Measurements from ENCODE around the gene PACS2. TPM values are rescaled to one million over a fixed set of nuclear protein-coding genes. Genes with fewer than 3 reads are reported as not detected.
A peak's percentile ranks its signal among the peaks of the same experiment; 100 is the strongest.
"Not testable (repeated sequence)": the region's sequence is repeated elsewhere in the genome, so short reads cannot be mapped to it uniquely, and the experiment has no call there.

PACS2 gene
- total RNA-seq, 2 experiments from 2014 or later, result 21.1 to 22.2 TPM

- H3K36me3 Mint-ChIP-seq, result no peaks in the 10 kb centered on the region
- no peaks in the 10 kb centered on the region for H3K4me1 Mint-ChIP-seq
- H3K27me3 Mint-ChIP-seq, result no peaks in the 10 kb centered on the region
- no peaks in the 10 kb centered on the region for H3K9me3 Mint-ChIP-seq
- no peak for DNase-seq
- no peak overlapping the region for H3K27ac Mint-ChIP-seq
- no peak overlapping the region for H3K4me3 Mint-ChIP-seq
Observed at GRCh38 chr14:105355049-105355575, 40.6 kb downstream of the PACS2 start.

- Mint-ChIP-seq H3K27ac (no peak overlapping the region), H3K4me3 (no peak overlapping the region), H3K27me3 (no peaks in the 10 kb centered on the region), H3K36me3 (no peaks in the 10 kb centered on the region), H3K9me3 (no peaks in the 10 kb centered on the region), H3K4me1 (no peaks in the 10 kb centered on the region)
- DNase-seq, result no peak
Observed at GRCh38 chr14:105355850-105356604, 41.5 kb downstream of the PACS2 start.

- H3K36me3 Mint-ChIP-seq, result no peaks in the 10 kb centered on the region
- no peak overlapping the region for H3K4me3 Mint-ChIP-seq
- no peak overlapping the region for H3K27ac Mint-ChIP-seq
- DNase-seq, result no peak
- no peaks in the 10 kb centered on the region for H3K27me3 Mint-ChIP-seq
- H3K9me3 Mint-ChIP-seq, result no peaks in the 10 kb centered on the region
- H3K4me1 Mint-ChIP-seq, result no peaks in the 10 kb centered on the region
Observed at GRCh38 chr14:105356927-105357326, 42.4 kb downstream of the PACS2 start.

- Mint-ChIP-seq H3K27me3 (no peaks in the 10 kb centered on the region), H3K9me3 (no peaks in the 10 kb centered on the region), H3K4me1 (peaks cover under 1% of the 10 kb centered on the region)
Observed at GRCh38 chr14:105357626-105358025, 43.1 kb downstream of the PACS2 start.

GRCh38 chr14:105358140-105358846 is 43.7 kb downstream of the PACS2 start:
- Mint-ChIP-seq H3K36me3 (no peaks in the 10 kb centered on the region), H3K9me3 (no peaks in the 10 kb centered on the region), H3K4me1 (peaks cover 4% of the 10 kb centered on the region), H3K27ac (no peak overlapping the region), H3K4me3 (no peak overlapping the region), H3K27me3 (no peaks in the 10 kb centered on the region)
- no peak for DNase-seq

More at GRCh38 chr14:105357626-105358025, 43.1 kb downstream of the PACS2 start:
- no peak overlapping the region for H3K4me3 Mint-ChIP-seq
- no peak for DNase-seq
- no peak overlapping the region for H3K27ac Mint-ChIP-seq
- no peaks in the 10 kb centered on the region for H3K36me3 Mint-ChIP-seq

- H3K36me3 Mint-ChIP-seq, result no peaks in the 10 kb centered on the region
- no peak for DNase-seq
- no peak overlapping the region for H3K27ac Mint-ChIP-seq
- H3K27me3 Mint-ChIP-seq, result no peaks in the 10 kb centered on the region
- no peak overlapping the region for H3K4me3 Mint-ChIP-seq
- H3K4me1 Mint-ChIP-seq, result peaks cover 10% of the 10 kb centered on the region
- no peaks in the 10 kb centered on the region for H3K9me3 Mint-ChIP-seq
Observed at GRCh38 chr14:105358943-105359342, 44.4 kb downstream of the PACS2 start.

GRCh38 chr14:105361412-105361811 is 46.9 kb downstream of the PACS2 start:
- not testable (repeated sequence) for H3K4me3 Mint-ChIP-seq

GRCh38 chr14:105363847-105364708 is 49.5 kb downstream of the PACS2 start:
- H3K9me3 Mint-ChIP-seq, result no peaks in the 10 kb centered on the region
- H3K27ac Mint-ChIP-seq, result peak overlapping the region; percentile 39
- H3K4me1 Mint-ChIP-seq, result peaks cover 11% of the 10 kb centered on the region
- H3K36me3 Mint-ChIP-seq, result no peaks in the 10 kb centered on the region
- H3K27me3 Mint-ChIP-seq, result no peaks in the 10 kb centered on the region
- peak; percentile 48 for DNase-seq
- H3K4me3 Mint-ChIP-seq, result peak overlapping the region; percentile 37

More at GRCh38 chr14:105361412-105361811, 46.9 kb downstream of the PACS2 start:
- H3K4me1 Mint-ChIP-seq, result peaks cover 11% of the 10 kb centered on the region
- DNase-seq, H3K27me3 Mint-ChIP-seq, H3K36me3 Mint-ChIP-seq, H3K9me3 Mint-ChIP-seq, H3K27ac Mint-ChIP-seq: not testable (repeated sequence)

GRCh38 chr14:105365101-105365500 is 50.6 kb downstream of the PACS2 start:
- Mint-ChIP-seq H3K9me3 (no peaks in the 10 kb centered on the region), H3K4me1 (peaks cover 11% of the 10 kb centered on the region), H3K4me3 (no peak overlapping the region), H3K36me3 (no peaks in the 10 kb centered on the region), H3K27ac (no peak overlapping the region), H3K27me3 (no peaks in the 10 kb centered on the region)
- DNase-seq, result no peak

GRCh38 chr14:105365681-105366080 is 51.1 kb downstream of the PACS2 start:
- Mint-ChIP-seq H3K27ac (no peak overlapping the region), H3K36me3 (no peaks in the 10 kb centered on the region), H3K4me1 (peaks cover 12% of the 10 kb centered on the region), H3K4me3 (no peak overlapping the region), H3K27me3 (no peaks in the 10 kb centered on the region), H3K9me3 (no peaks in the 10 kb centered on the region)
- no peak for DNase-seq

- no peaks in the 10 kb centered on the region for H3K27me3 Mint-ChIP-seq
- H3K36me3 Mint-ChIP-seq, result no peaks in the 10 kb centered on the region
- no peak overlapping the region for H3K4me3 Mint-ChIP-seq
- H3K4me1 Mint-ChIP-seq, result peaks cover 13% of the 10 kb centered on the region
- H3K9me3 Mint-ChIP-seq, result no peaks in the 10 kb centered on the region
- H3K27ac Mint-ChIP-seq, result no peak overlapping the region
- DNase-seq, result no peak
Observed at GRCh38 chr14:105366386-105367074, 52.0 kb downstream of the PACS2 start.

GRCh38 chr14:105367116-105368031 is 52.8 kb downstream of the PACS2 start:
- DNase-seq, result no peak
- no peaks in the 10 kb centered on the region for H3K27me3 Mint-ChIP-seq
- no peak overlapping the region for H3K27ac Mint-ChIP-seq
- no peak overlapping the region for H3K4me3 Mint-ChIP-seq
- no peaks in the 10 kb centered on the region for H3K9me3 Mint-ChIP-seq
- H3K36me3 Mint-ChIP-seq, result no peaks in the 10 kb centered on the region
- H3K4me1 Mint-ChIP-seq, result peaks cover 13% of the 10 kb centered on the region

- Mint-ChIP-seq H3K36me3 (no peaks in the 10 kb centered on the region), H3K27ac (no peak overlapping the region), H3K4me3 (no peak overlapping the region), H3K4me1 (peaks cover 9% of the 10 kb centered on the region), H3K27me3 (no peaks in the 10 kb centered on the region), H3K9me3 (no peaks in the 10 kb centered on the region)
- DNase-seq, result no peak
Observed at GRCh38 chr14:105368032-105368417, 53.5 kb downstream of the PACS2 start.

- peaks cover 8% of the 10 kb centered on the region for H3K4me1 Mint-ChIP-seq
- H3K27me3 Mint-ChIP-seq, result no peaks in the 10 kb centered on the region
- no peaks in the 10 kb centered on the region for H3K36me3 Mint-ChIP-seq
Observed at GRCh38 chr14:105368426-105368825, 53.9 kb downstream of the PACS2 start.

More at GRCh38 chr14:105368426-105368825, 53.9 kb downstream of the PACS2 start:
- Mint-ChIP-seq H3K4me3 (no peak overlapping the region), H3K9me3 (no peaks in the 10 kb centered on the region), H3K27ac (no peak overlapping the region)
- DNase-seq, result no peak

All from activated naive CD8-positive, alpha-beta T cell treated with anti-CD3 and anti-CD28 coated beads for 36 hours (primary cell).